Suprapubic skin (tissue), 4 donors: ENCODE measurements around the gene LYPLAL1. TPM values are rescaled to one million over a fixed set of nuclear protein-coding genes. Genes with fewer than 3 reads are reported as not detected.
A peak's percentile ranks its signal among the peaks of the same experiment; 100 is the strongest.

Experiments
- DNase-seq, 2 donors: peaks; one replicate each; pipeline ENCODE4 v3.0.0-alpha.2; 2019; ENCODE audit warnings: low spot score in 2 of 2
- H3K27ac ChIP-seq: fragments of 200-600 bp; sonication (generic); one replicate; pipeline ENCODE4 v1.5.1; 2019
- H3K27me3 ChIP-seq: fragments of 200-600 bp; sonication (generic); one replicate; pipeline ENCODE4 v1.5.1; 2019
- H3K36me3 ChIP-seq: fragments of 200-600 bp; sonication (generic); one replicate; pipeline ENCODE4 v1.5.1; 2019
- H3K4me1 ChIP-seq: fragments of 200-600 bp; sonication (generic); one replicate; pipeline ENCODE4 v1.5.1; 2019
- H3K4me3 ChIP-seq: fragments of 200-600 bp; sonication (generic); one replicate; pipeline ENCODE4 v1.5.1; 2019; ENCODE audit warnings: mild to moderate bottlenecking
- H3K9me3 ChIP-seq: fragments of 200-600 bp; sonication (generic); one replicate; pipeline ENCODE4 v1.5.1; 2019
- CTCF ChIP-seq, 2 donors: fragments of 200-600 bp in 1 of 2; fragments of 450-650 bp in 1 of 2; sonication (generic) in 1 of 2; IDR thresholded peaks; one replicate each; pipeline ENCODE4 v1.5.1; 2016 to 2019; ENCODE audit warnings: antibody characterized with exemption in 2 of 2, mild to moderate bottlenecking in 1 of 2, moderate library complexity in 1 of 2
- EP300 ChIP-seq: sonication (generic); formaldehyde crosslinking; IDR thresholded peaks from one replicate; pipeline ENCODE4 v1.6.1; 2017; ENCODE audit warnings: antibody characterized with exemption
- POLR2A ChIP-seq, 2 donors: fragments of 450-650 bp; IDR thresholded peaks; one replicate each; pipeline ENCODE4 v1.6.1; 2017; ENCODE audit warnings: antibody characterized with exemption in 2 of 2, mild to moderate bottlenecking in 2 of 2, moderate library complexity in 2 of 2
- POLR2AphosphoS5 ChIP-seq, 3 donors: sonication (generic); formaldehyde crosslinking; IDR thresholded peaks; one replicate each; pipeline ENCODE4 v1.6.1; 2017; ENCODE audit warnings: antibody characterized with exemption in 3 of 3
- WGBS: methylation state at CpG from one replicate; pipeline ENCODE4 v1.1.5; 2018; 5-methylcytosine and 5-hydroxymethylcytosine counted together
- total RNA-seq, 4 donors: library from RNA; depleted of rRNA; stranded (reverse); fragments of >200 nt; gene quantifications; one replicate each; pipeline ENCODE4 v1.1.0, GENCODE V29; 2016

LYPLAL1 gene
- total RNA-seq, 4 donors from 2014 or later, result 20.2 to 40.4 (median 32.1) TPM

- Histone ChIP-seq H3K4me1 (peaks cover 58% of the 10 kb centered on the region), H3K9me3 (no peaks in the 10 kb centered on the region), H3K36me3 (no peaks in the 10 kb centered on the region), H3K27ac (peak overlapping the region; percentile 93), H3K4me3 (peak overlapping the region; percentile 65), H3K27me3 (no peaks in the 10 kb centered on the region)
- WGBS, result 15% methylated on average over 11 of the region's 11 CpGs
- peak in 1 of 2 donors; percentile 53 for DNase-seq
- TF ChIP-seq EP300, result no peak
- TF ChIP-seq POLR2AphosphoS5 (IDR thresholded peaks at IDR 0.05), result no peak
- TF ChIP-seq CTCF (IDR thresholded peaks at IDR 0.05), result no peak
- TF ChIP-seq POLR2A (IDR thresholded peaks at IDR 0.05), result no peak
Observed at GRCh38 chr1:219174460-219175211, 958 bp downstream of the LYPLAL1 start.

GRCh38 chr1:219175212-219175564 is 1.5 kb downstream of the LYPLAL1 start:
- WGBS, result 59% methylated on average over 3 of the region's 3 CpGs
- no peak for DNase-seq
- TF ChIP-seq EP300, result no peak
- TF ChIP-seq POLR2A (IDR thresholded peaks at IDR 0.05), result no peak
- no peak for TF ChIP-seq CTCF (IDR thresholded peaks at IDR 0.05)
- TF ChIP-seq POLR2AphosphoS5 (IDR thresholded peaks at IDR 0.05), result no peak
- H3K27me3 ChIP-seq, result no peaks in the 10 kb centered on the region
- peak overlapping the region; percentile 65 for H3K4me3 ChIP-seq
- H3K4me1 ChIP-seq, result peaks cover 62% of the 10 kb centered on the region
- peak overlapping the region; percentile 93 for H3K27ac ChIP-seq
- no peaks in the 10 kb centered on the region for H3K9me3 ChIP-seq
- H3K36me3 ChIP-seq, result no peaks in the 10 kb centered on the region

GRCh38 chr1:219176168-219176567 is 2.5 kb downstream of the LYPLAL1 start:
- no peak for DNase-seq
- TF ChIP-seq CTCF (IDR thresholded peaks at IDR 0.05) (no peak), POLR2AphosphoS5 (IDR thresholded peaks at IDR 0.05) (no peak), EP300 (no peak)
- H3K27ac ChIP-seq, result no peak overlapping the region
- no peaks in the 10 kb centered on the region for H3K9me3 ChIP-seq
- WGBS, result 88% methylated on average over 4 of the region's 4 CpGs
- H3K27me3 ChIP-seq, result no peaks in the 10 kb centered on the region
- H3K4me3 ChIP-seq, result no peak overlapping the region
- H3K4me1 ChIP-seq, result peaks cover 62% of the 10 kb centered on the region
- peaks cover 1% of the 10 kb centered on the region for H3K36me3 ChIP-seq

GRCh38 chr1:219177363-219177762 is 3.7 kb downstream of the LYPLAL1 start:
- WGBS, result 62% methylated on average over 3 of the region's 3 CpGs

More at GRCh38 chr1:219177363-219177762, 3.7 kb downstream of the LYPLAL1 start:
- H3K4me1 ChIP-seq, result peaks cover 60% of the 10 kb centered on the region
- no peaks in the 10 kb centered on the region for H3K27me3 ChIP-seq
- H3K4me3 ChIP-seq, result no peak overlapping the region
- H3K9me3 ChIP-seq, result no peaks in the 10 kb centered on the region
- H3K27ac ChIP-seq, result no peak overlapping the region
- TF ChIP-seq CTCF (IDR thresholded peaks at IDR 0.05) (no peak), POLR2AphosphoS5 (IDR thresholded peaks at IDR 0.05) (no peak), EP300 (no peak), POLR2A (IDR thresholded peaks at IDR 0.05) (no peak)
- H3K36me3 ChIP-seq, result peaks cover 13% of the 10 kb centered on the region
- no peak for DNase-seq
